GM23338 (cell line): Measurements from ENCODE around the gene TIMM29. TPM values are rescaled to one million over a fixed set of nuclear protein-coding genes. Genes with fewer than 3 reads are reported as not detected.

Source experiments
- ATAC-seq: fragments of 200-7000 bp; cut with Tn5 transposase; 3 replicates; pipeline ENCODE4 v1.9.1; 2020
- DNase-seq: peaks from one replicate; pipeline ENCODE4 v3.0.0-alpha.2; 2015; ENCODE audit warnings: low spot score
- H2AFZ ChIP-seq: fragments of 200-600 bp; sonication (generic); 2 replicates; pipeline ENCODE4 v1.8.0; 2016; ENCODE audit warnings: antibody characterized with exemption, mild to moderate bottlenecking, moderate library complexity
- H3F3A ChIP-seq: fragments of 200-600 bp; sonication (generic); replicated peaks from 2 replicates; pipeline ENCODE4 v1.8.0; 2017; ENCODE audit warnings: antibody characterized with exemption, mixed run types, low read depth
- H3K27ac ChIP-seq: fragments of 200-600 bp; sonication (generic); 2 replicates; pipeline ENCODE4 v1.6.1; 2016; ENCODE audit warnings: low read depth
- H3K27me3 ChIP-seq: fragments of 200-600 bp; sonication (generic); 2 replicates; pipeline ENCODE4 v1.8.0; 2016; ENCODE audit warnings: mild to moderate bottlenecking, mixed run types, moderate library complexity; ENCODE audit not compliant: insufficient read depth
- H3K36me3 ChIP-seq: fragments of 200-600 bp; sonication (generic); 2 replicates; pipeline ENCODE4 v1.8.0; 2016; ENCODE audit warnings: mild to moderate bottlenecking; ENCODE audit not compliant: insufficient read depth
- H3K4me1 ChIP-seq: fragments of 200-600 bp; sonication (generic); 2 replicates; pipeline ENCODE4 v1.8.0; 2016; ENCODE audit warnings: mild to moderate bottlenecking, moderate library complexity; ENCODE audit not compliant: insufficient read depth
- H3K4me2 ChIP-seq: fragments of 200-600 bp; sonication (generic); 2 replicates; pipeline ENCODE4 v1.7.1; 2017; ENCODE audit warnings: mixed run types
- H3K4me3 ChIP-seq: fragments of 200-600 bp; sonication (generic); 2 replicates; pipeline ENCODE4 v1.6.1; 2016; ENCODE audit warnings: mixed run types
- H3K79me2 ChIP-seq: fragments of 200-600 bp; sonication (generic); replicated peaks from 2 replicates; pipeline ENCODE4 v1.8.0; 2017; ENCODE audit warnings: mild to moderate bottlenecking; ENCODE audit not compliant: insufficient read depth
- H3K9me2 ChIP-seq: fragments of 200-600 bp; sonication (generic); 2 replicates; pipeline ENCODE4 v1.8.0; 2017; ENCODE audit not compliant: insufficient read depth
- H4K20me1 ChIP-seq: fragments of 200-600 bp; sonication (generic); replicated peaks from 2 replicates; pipeline ENCODE4 v1.8.0; 2017; ENCODE audit warnings: mild to moderate bottlenecking; ENCODE audit not compliant: insufficient read depth
- H3K27ac Mint-ChIP-seq: 2 replicates; pipeline ENCODE4 v1.8.0; 2020; ENCODE audit warnings: inconsistent platforms, mild to moderate bottlenecking, moderate library complexity, mixed read lengths
- H3K27me3 Mint-ChIP-seq: 3 replicates; pipeline ENCODE4 v1.8.0; 2022; ENCODE audit warnings: low read depth, mild to moderate bottlenecking, moderate library complexity, mixed read lengths, inconsistent platforms; ENCODE audit not compliant: insufficient read depth, poor library complexity
- H3K36me3 Mint-ChIP-seq: 3 replicates; pipeline ENCODE4 v1.8.0; 2021; ENCODE audit warnings: low read depth, mild to moderate bottlenecking, inconsistent platforms, moderate library complexity, mixed read lengths
- H3K4me1 Mint-ChIP-seq: 3 replicates; pipeline ENCODE4 v1.8.0; 2020; ENCODE audit warnings: mild to moderate bottlenecking, inconsistent platforms, mixed read lengths
- H3K4me3 Mint-ChIP-seq: 3 replicates; pipeline ENCODE4 v1.8.0; 2021; ENCODE audit warnings: moderate library complexity, mild to moderate bottlenecking, inconsistent platforms, mixed read lengths
- H3K9me3 Mint-ChIP-seq: 3 replicates; pipeline ENCODE4 v1.8.0; 2020; ENCODE audit warnings: moderate library complexity, mild to moderate bottlenecking, inconsistent platforms, mixed read lengths
- CREB1 ChIP-seq: fragments of 250-450 bp; sonication (Bioruptor Pico); IDR thresholded peaks from 2 replicates; pipeline ENCODE4 v1.5.0; 2020; ENCODE audit warnings: low read depth, mild to moderate bottlenecking, moderate library complexity
- CTCF ChIP-seq, 2 experiments: fragments of 200-600 bp in 1 of 2; sonication (generic) in 1 of 2; conservative IDR thresholded peaks; 2 replicates each; pipeline versions ENCODE4 v1.5.1 to v1.6.1; 2016 to 2017; ENCODE audit warnings: antibody characterized with exemption in 2 of 2, low read depth in 2 of 2, mild to moderate bottlenecking in 2 of 2, moderate library complexity in 1 of 2
- ETS1 ChIP-seq: IDR thresholded peaks from 2 replicates; pipeline ENCODE4 v1.6.1; 2016; ENCODE audit warnings: antibody characterized with exemption
- EZH2 ChIP-seq: fragments of 200-600 bp; sonication (generic); IDR thresholded peaks from one replicate; pipeline ENCODE4 v1.8.0; 2017; ENCODE audit warnings: antibody characterized with exemption, mild to moderate bottlenecking, low read depth; ENCODE audit not compliant: unreplicated experiment
- EZH2phosphoT487 ChIP-seq: fragments of 200-600 bp; sonication (generic); IDR thresholded peaks from one replicate; pipeline ENCODE4 v1.8.1; 2018; ENCODE audit warnings: antibody characterized with exemption; ENCODE audit not compliant: unreplicated experiment
- JUNB ChIP-seq: IDR thresholded peaks from one replicate; pipeline ENCODE4 v1.6.1; 2016; ENCODE audit warnings: antibody characterized with exemption; ENCODE audit not compliant: unreplicated experiment
- NANOG ChIP-seq: IDR thresholded peaks from 2 replicates; pipeline ENCODE4 v1.6.1; 2016; ENCODE audit warnings: antibody characterized with exemption, borderline replicate concordance
- POLR2AphosphoS5 ChIP-seq: IDR thresholded peaks from 2 replicates; pipeline ENCODE4 v1.6.1; 2016; ENCODE audit warnings: antibody characterized with exemption, low read depth
- STAT1 ChIP-seq: IDR thresholded peaks from one replicate; pipeline ENCODE4 v1.6.1; 2016; ENCODE audit warnings: antibody characterized with exemption; ENCODE audit not compliant: unreplicated experiment
- ZNF114 ChIP-seq: fragments of 250-450 bp; sonication (Bioruptor Pico); IDR thresholded peaks from 2 replicates; pipeline ENCODE4 v1.5.0; 2020; ENCODE audit warnings: mild to moderate bottlenecking, moderate library complexity
- ZNF331 ChIP-seq: fragments of 250-450 bp; sonication (Bioruptor Pico); IDR thresholded peaks from 2 replicates; pipeline ENCODE4 v1.5.0; 2020; ENCODE audit warnings: low read depth, mild to moderate bottlenecking, moderate library complexity
- ZNF462 ChIP-seq: fragments of 250-450 bp; sonication (Bioruptor Pico); IDR thresholded peaks from 2 replicates; pipeline ENCODE4 v1.5.0; 2020; ENCODE audit warnings: mild to moderate bottlenecking, moderate library complexity
- polyA plus RNA-seq: library from polyadenylated mRNA; unstranded; fragments of >200 nt; fragmentation: Nextera tagmentation; extraction: Ambion mirVana; gene quantifications from 2 replicates; pipeline ENCODE4 v1.2.1, GENCODE V29; 2016
- total RNA-seq: library from RNA; depleted of rRNA; stranded (reverse); fragments of >200 nt; shearing (Covaris generic); gene quantifications from 2 replicates; pipeline ENCODE4 v1.2.3, GENCODE V29; 2014
- TF ChIP-seq, protein P1 (sequence below): IDR thresholded peaks from one replicate; pipeline ENCODE4 v1.6.1; 2018; ENCODE audit warnings: antibody characterized with exemption; ENCODE audit not compliant: unreplicated experiment

TIMM29 gene
- total and polyA plus RNA-seq, 2 experiments from 2014 or later = 24.1 to 60.7 TPM

GRCh38 chr19:10924597-10924996 lies 4.0 kb upstream of the TIMM29 start:
- Histone ChIP-seq H3K27me3 (no peaks in the 10 kb centered on the region), H3K4me1 (peaks cover 1% of the 10 kb centered on the region; the same call in 1 of the 2 replicates), H3F3A (peaks cover 9% of the 10 kb centered on the region; the same call in 1 of the 2 replicates), H3K4me3 (no peak overlapping the region), H3K9me2 (no peaks in the 10 kb centered on the region), H3K36me3 (no peaks in the 10 kb centered on the region), H3K79me2 (peaks cover 12% of the 10 kb centered on the region), H3K27ac (no peak overlapping the region), H2AFZ (no peak overlapping the region), H4K20me1 (no peaks in the 10 kb centered on the region), H3K4me2 (no peak overlapping the region)
- no peak for TF ChIP-seq POLR2AphosphoS5
- TF ChIP-seq CREB1 (CRISPR knock-in tag) = no peak
- no peak for TF ChIP-seq ZNF331
- no peak for TF ChIP-seq EZH2phosphoT487
- TF ChIP-seq ZNF462 (CRISPR knock-in tag) = no peak
- no peak for TF ChIP-seq JUNB
- TF ChIP-seq, protein P1, sequence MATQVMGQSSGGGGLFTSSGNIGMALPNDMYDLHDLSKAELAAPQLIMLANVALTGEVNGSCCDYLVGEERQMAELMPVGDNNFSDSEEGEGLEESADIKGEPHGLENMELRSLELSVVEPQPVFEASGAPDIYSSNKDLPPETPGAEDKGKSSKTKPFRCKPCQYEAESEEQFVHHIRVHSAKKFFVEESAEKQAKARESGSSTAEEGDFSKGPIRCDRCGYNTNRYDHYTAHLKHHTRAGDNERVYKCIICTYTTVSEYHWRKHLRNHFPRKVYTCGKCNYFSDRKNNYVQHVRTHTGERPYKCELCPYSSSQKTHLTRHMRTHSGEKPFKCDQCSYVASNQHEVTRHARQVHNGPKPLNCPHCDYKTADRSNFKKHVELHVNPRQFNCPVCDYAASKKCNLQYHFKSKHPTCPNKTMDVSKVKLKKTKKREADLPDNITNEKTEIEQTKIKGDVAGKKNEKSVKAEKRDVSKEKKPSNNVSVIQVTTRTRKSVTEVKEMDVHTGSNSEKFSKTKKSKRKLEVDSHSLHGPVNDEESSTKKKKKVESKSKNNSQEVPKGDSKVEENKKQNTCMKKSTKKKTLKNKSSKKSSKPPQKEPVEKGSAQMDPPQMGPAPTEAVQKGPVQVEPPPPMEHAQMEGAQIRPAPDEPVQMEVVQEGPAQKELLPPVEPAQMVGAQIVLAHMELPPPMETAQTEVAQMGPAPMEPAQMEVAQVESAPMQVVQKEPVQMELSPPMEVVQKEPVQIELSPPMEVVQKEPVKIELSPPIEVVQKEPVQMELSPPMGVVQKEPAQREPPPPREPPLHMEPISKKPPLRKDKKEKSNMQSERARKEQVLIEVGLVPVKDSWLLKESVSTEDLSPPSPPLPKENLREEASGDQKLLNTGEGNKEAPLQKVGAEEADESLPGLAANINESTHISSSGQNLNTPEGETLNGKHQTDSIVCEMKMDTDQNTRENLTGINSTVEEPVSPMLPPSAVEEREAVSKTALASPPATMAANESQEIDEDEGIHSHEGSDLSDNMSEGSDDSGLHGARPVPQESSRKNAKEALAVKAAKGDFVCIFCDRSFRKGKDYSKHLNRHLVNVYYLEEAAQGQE = no peak
- no peak for TF ChIP-seq NANOG
- no peak for TF ChIP-seq EZH2
- no peak for TF ChIP-seq STAT1
- no peak for TF ChIP-seq CTCF (conservative IDR thresholded peaks at IDR 0.05; ENCODE audit: low read depth in 2 of 2)
- TF ChIP-seq ZNF114 = no peak
- TF ChIP-seq ETS1 = no peak
- DNase-seq (no peak), ATAC-seq (no peak)
- Mint-ChIP-seq H3K9me3 (no peaks in the 10 kb centered on the region), H3K36me3 (peaks cover 36% of the 10 kb centered on the region), H3K4me1 (peaks cover 7% of the 10 kb centered on the region; the same call in 2 of the 3 replicates), H3K27me3 (peaks cover 30% of the 10 kb centered on the region), H3K4me3 (no peak overlapping the region), H3K27ac (no peak overlapping the region)
